GM04503 (cell line): Measurements from ENCODE around the gene SPAG9.
A peak's percentile ranks its signal among the peaks of the same experiment; 100 is the strongest.
"Not testable (repeated sequence)": the region's sequence is repeated elsewhere in the genome, so short reads cannot be mapped to it uniquely, and the experiment has no call there.

Source experiments
- DNase-seq: peaks from one replicate; pipeline ENCODE4 v3.0.0-alpha.2; 2012; ENCODE audit warnings: low read depth

SPAG9 gene

GRCh38 chr17:51132964-51133319, 12.3 kb upstream of the SPAG9 start:
- DNase-seq, result no peak

DNA sequence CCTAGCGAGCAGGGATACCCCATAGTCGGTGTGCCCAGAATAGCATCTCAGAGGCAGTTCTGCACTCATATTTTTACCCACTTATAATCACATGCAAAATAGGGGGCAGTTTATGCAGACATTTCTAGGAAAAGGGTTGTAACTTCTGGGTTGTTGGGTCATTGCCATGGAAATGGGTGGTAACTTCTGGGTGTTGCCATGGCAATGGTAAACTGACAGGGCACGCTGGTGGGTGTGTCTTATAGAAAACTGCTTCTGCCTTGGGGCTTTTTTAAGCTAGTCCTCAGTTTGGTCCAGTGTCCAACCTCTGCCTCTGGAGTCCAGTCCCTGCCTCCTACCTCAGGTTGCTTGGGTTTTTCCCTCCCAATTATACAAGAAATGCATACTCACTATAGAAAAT, 7.4 kb upstream of the SPAG9 start:
- DNase-seq, result no peak

DNA sequence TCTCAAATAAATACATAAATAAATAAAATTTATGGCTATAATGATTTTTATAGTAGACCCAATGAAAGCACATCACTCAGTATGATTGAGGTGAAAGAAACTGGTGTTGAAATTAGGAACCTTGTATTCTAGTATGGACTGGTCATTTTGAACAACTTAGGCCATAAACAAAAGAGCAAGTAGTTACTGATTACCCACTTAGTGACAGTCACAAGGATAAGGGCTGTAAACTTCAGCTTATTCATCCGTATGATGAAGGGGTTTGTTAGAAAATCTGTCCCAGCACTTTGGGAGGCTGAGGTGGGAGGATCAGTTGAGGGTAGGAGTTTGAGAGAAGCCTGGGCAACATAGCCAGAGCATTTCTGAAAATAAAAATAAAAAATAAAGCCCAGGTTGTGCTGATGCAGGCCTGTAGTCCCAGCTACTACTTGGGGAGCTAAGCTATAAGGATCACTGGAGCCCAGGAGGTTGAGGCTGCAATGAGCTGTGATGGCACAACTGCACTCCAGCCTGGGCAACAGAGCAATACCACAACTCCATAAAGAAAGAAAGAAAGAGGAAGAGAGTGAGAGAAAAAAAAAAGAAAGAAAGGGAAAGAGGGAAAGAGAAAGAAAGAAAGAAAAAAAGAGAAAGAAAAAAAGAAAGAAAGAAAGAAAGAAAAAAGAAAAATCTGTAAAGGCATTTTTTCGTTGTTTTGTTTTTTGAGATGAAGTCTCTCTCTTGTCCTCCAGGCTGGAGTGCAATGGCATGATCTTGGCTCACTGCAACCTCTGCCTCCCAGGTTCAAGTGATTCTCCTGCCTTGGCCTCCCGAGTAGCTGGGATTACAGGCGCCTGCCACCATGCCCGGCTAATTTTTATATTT, 4.2 kb upstream of the SPAG9 start:
- DNase-seq, result no peak

- not testable (repeated sequence) for DNase-seq
Measured at GRCh38 chr17:51122473-51123115, 1.9 kb upstream of the SPAG9 start.

- DNase-seq, result peak; percentile 89
Measured at GRCh38 chr17:51121620-51122472, 1.2 kb upstream of the SPAG9 start.

DNA sequence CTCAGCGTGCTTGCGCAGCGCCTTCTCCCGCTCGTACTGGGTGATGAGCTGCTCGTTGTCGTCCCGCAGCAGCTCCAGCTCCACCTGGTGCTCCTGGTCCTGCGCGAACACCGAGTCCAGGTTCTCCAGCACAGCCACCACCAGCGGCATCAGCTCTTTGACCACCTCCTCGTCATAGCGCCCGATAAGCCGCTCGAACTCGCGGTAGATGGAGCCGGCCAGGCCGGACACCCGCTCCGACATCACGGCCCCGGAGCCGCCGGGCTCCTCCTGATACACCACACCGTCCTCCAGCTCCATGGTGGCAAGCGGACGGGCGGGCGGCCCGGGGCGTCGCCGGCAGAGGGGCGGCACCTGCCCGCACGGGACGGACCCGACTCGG, 320 bp downstream of the SPAG9 start:
- no peak for DNase-seq

GRCh38 chr17:51119415-51120356, 982 bp downstream of the SPAG9 start:
- DNase-seq, result no peak

- no peak for DNase-seq
Measured at GRCh38 chr17:51118330-51119195, 2.1 kb downstream of the SPAG9 start.

GRCh38 chr17:51115179-51115578, 5.5 kb downstream of the SPAG9 start:
- DNase-seq, result no peak

DNA sequence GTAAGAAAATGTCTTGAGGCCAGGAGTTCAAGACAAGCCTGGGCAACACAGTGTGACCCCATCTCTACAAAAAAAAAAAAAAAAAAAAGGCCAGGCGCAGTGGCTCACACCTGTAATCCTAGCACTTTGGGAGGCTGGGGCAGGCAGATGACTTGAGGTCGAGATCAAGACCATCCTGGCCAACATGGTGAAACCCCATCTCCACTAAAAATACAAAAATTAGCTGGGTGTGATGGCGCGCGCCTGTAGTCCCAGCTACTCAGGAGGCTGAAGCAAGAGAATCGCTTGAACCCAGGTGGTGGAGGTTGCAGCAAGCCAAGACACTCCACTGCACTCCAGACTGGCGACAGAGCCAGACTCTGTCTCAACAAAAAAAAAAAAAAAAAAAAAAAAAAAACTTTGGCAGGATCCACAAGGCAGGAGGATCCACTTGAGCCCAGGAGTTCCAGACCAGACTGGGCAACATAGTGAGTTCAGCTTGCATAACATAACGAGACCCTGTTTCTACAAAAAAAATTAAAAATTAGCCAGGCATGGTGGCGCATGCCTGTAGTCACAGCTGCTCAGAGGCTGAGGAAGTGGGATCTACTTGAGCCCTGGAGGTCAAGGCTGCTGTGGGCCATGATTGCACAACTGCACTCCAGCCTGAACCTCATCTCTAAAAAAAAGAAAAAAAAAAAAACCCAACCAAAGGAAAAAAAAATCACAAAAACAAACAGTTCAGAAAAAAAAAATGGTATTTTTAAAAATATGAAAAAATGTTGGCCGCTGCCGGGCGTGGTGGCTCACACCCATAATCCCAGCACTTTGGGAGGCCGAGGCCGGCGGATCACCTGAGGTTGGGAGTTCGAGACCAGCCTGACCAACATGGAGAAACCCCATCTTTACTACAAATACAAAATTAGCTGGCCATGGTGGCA, 8.1 kb downstream of the SPAG9 start:
- DNase-seq, result not testable (repeated sequence)

DNA sequence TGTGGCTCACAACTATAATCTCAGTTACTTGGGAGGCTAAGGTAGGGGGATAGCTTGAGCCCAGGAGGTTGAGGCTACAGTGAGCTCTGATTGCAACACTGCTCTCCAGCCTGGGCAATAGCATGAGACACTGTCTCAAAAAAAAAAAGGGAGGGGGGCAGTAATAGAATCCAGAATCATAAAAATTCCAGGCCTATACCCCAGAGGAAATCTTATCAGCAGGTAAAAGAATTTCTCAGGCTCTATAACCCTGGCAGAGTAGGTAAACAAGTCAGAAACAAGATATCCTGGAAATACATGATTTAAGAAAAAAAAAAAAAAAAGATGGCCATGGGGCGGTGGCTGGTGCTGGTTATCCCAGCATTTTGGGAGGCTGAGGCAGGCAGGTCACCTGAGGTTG, 12.9 kb downstream of the SPAG9 start:
- DNase-seq, result no peak

GRCh38 chr17:51103451-51103850, 17.2 kb downstream of the SPAG9 start:
- no peak for DNase-seq

GRCh38 chr17:51103050-51103449, 17.6 kb downstream of the SPAG9 start:
- no peak for DNase-seq

DNA sequence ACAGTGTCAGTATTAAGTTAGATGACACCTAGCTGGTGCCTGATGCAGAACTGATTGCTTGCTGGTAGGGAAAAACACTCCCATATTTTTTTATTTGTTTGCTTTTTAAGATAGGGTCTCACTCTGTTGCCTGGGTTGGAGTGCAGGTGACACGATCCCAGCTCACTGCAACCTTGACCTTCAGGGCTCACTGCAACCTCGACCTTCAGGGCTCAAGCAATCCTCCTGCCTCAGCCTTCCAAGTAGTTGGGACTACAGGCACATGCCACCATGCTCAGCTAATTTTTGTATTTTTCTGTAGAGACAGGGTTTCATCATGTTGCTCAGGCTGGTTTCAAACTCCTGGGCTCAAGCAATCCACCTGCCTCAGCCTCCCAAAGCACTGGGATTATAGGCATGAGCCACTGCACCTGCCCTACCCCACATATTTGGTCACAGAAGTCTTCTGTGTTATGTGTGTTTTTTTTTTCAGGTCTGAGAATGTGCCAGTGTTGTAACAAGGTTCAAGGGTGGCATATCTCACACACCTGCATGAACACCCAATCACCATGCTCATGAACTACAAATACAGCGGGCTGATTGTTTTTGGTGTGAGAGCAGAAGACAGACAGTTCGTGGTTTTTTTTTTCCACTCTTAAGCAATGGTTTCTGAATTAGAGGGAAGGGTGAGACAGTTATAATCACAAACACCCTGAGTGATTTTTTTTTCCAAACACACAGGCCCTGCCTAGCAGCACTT, 22.8 kb downstream of the SPAG9 start:
- no peak for DNase-seq

GRCh38 chr17:51091635-51092034, 29.0 kb downstream of the SPAG9 start:
- no peak for DNase-seq

- not testable (repeated sequence) for DNase-seq
Measured at GRCh38 chr17:51088868-51089267, 31.8 kb downstream of the SPAG9 start.

DNA sequence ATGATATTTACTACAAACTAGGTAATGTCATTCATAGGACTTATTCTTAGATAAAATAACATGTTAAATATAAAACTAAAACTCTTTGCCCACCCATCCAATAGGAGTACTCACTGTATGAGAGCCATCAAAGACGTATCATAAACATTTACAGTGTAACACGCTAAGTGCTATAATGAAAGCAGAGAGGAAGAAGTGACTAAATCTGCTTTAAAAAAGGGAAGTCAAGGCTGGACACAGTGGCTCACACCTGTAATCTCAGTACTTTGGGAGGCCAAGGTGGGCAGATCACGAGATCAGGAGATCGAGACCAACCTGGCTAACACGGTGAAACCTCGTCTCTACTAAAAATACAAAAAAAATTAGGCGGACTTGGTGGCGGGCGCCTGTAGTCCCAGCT, 32.4 kb downstream of the SPAG9 start:
- DNase-seq, result no peak

DNA sequence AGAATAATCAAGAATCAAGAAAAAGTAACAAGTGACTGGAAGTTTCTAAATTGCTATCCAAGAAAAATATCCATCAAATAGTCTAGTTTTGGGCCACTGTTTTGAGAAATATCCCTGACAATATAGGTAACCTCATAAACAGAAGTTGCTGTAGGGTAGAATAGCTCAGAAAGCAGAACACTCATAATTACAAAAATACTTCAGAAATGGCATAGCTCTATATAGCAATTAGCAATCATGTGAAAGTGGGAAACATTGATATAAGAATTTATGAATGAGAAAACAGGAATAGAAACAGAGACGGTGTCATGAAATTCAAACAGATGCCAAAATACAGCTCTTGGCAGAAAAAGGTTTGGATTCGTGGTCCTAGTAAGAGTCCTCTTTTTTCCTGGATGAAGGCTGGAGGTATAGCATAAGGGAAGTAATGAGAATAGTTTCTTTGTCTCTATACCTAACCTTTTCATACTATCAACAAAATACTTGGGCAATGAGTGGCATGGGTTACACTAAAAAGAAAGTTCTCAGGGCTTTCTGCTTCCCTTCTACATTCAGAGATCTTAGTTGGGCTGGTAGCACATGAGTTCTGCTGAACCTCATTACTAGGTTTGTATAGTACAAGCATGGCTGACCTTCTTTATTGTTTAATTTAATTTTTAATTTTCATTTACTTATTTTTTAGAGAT, 33.5 kb downstream of the SPAG9 start:
- no peak for DNase-seq
